BJ (cell line): Measurements from ENCODE around the gene RNF213. TPM values are rescaled to one million over a fixed set of nuclear protein-coding genes. Genes with fewer than 3 reads are reported as not detected.
A peak's percentile ranks its signal among the peaks of the same experiment; 100 is the strongest.
"Not testable (repeated sequence)": the region's sequence is repeated elsewhere in the genome, so short reads cannot be mapped to it uniquely, and the experiment has no call there.

Experiments used
- CTCF ChIA-PET: fragments of 350-600 bp; formaldehyde crosslinking; extraction: SDS; loops from one replicate; lab custom pipeline; 2021; ENCODE audit warnings: antibody characterized with exemption, inconsistent platforms; lab: Yijun Ruan, JAX
- POLR2A ChIA-PET: fragments of 300-600 bp; sonication (Branson Sonifier 250); formaldehyde crosslinking; extraction: SDS; loops from one replicate; lab custom pipeline; 2021; ENCODE audit warnings: antibody characterized with exemption; lab: Charles Lee
- DNase-seq: peaks from one replicate; pipeline ENCODE4 v3.0.0-alpha.2; 2011; ENCODE audit warnings: low read depth
- H3K27me3 ChIP-seq: 2 replicates; pipeline ENCODE4 v1.6.0; 2011; ENCODE audit warnings: low read length; ENCODE audit not compliant: control insufficient read depth, insufficient read depth
- H3K36me3 ChIP-seq: 2 replicates; pipeline ENCODE4 v1.5.1; 2011; ENCODE audit warnings: low read length; ENCODE audit not compliant: control insufficient read depth, insufficient read depth
- H3K4me3 ChIP-seq: 2 replicates; pipeline ENCODE4 v1.5.1; 2011; ENCODE audit warnings: low read depth, mild to moderate bottlenecking, control low read depth, low read length
- CTCF ChIP-seq: IDR thresholded peaks from 2 replicates; pipeline ENCODE4 v1.5.1; 2011; ENCODE audit warnings: low read depth, mild to moderate bottlenecking, control low read depth, inconsistent platforms, low read length, moderate library complexity; ENCODE audit not compliant: insufficient read depth
- polyA plus RNA-seq: library from polyadenylated mRNA; depleted of rRNA; stranded (reverse); fragments of >200 nt; gene quantifications from 2 replicates; pipeline ENCODE4 v1.2.3, GENCODE V29; 2011

RNF213 gene
- polyA plus RNA-seq, 1 experiment = 53.1 TPM

DNA sequence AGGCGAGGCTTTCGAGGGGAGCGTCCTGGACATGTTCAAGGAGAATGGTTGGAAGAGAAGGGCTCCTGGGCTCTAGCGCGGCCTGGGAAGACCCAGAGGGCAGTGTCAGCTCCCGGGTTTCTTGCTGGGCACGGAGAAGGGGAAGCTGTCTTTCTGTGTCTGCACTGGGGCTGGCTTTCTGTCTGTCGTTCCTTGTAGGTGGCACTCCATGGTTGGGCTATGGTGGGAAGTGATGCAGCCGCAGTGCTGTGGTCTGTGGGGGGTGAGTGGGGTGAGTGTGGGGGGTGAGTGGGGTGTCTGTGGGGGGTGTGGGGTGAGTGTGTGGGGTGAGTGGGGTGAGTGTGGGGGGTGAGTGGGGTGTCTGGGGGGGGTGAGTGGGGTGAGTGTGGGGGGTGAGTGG, 13.7 kb downstream of the RNF213 start:
- no peaks in the 10 kb centered on the region for H3K27me3 ChIP-seq
- no peak for TF ChIP-seq CTCF
- no peak for DNase-seq
- H3K4me3 ChIP-seq = no peak overlapping the region
- ChIA-PET CTCF (interaction anchor here (1.3 kb wide), 1 partner anchor 192 kb away, joined by 4 read pairs; no protein-coding TSS in a partner anchor), POLR2A (no interaction called here)
- peaks cover 16% of the 10 kb centered on the region for H3K36me3 ChIP-seq

DNA sequence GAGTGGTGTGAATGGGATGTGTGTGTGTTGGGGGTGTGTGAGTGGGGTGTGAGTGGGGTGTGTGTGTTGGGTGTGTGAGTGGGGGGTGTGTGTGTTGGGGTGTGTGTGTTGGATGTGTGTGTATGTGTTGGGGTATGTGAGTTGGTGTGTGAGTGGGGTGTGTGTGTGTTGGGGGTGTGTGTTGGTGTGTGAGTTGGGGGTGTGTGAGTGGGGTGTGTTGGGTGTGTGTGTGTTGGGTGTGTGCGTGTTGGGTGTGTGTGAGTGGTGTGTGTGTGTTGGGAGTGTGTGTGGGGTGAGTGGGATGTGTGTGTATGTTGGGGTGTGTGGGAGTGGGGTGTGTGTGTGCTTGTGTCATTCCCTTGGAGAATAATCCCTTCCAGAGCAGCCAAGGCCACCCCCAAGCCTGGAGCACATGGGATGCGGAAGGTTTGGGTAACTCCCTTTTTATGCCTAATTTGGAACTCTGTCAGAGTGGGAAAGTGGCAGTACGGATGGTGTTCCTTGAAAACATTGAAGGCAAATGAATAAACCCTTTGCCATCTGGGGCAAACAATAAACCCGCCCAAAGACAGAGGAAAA, 14.3 kb downstream of the RNF213 start:
- DNase-seq = no peak
- Histone ChIP-seq H3K36me3 (peaks cover 16% of the 10 kb centered on the region), H3K4me3 (no peak overlapping the region), H3K27me3 (no peaks in the 10 kb centered on the region)
- ChIA-PET CTCF (no interaction called here), POLR2A (no interaction called here)
- no peak for TF ChIP-seq CTCF

- H3K36me3 ChIP-seq = peaks cover 18% of the 10 kb centered on the region
- H3K4me3 ChIP-seq, H3K27me3 ChIP-seq, CTCF ChIA-PET, DNase-seq, POLR2A ChIA-PET: not testable (repeated sequence)
Observed at GRCh38 chr17:80275857-80276256, 15.2 kb downstream of the RNF213 start.

DNA sequence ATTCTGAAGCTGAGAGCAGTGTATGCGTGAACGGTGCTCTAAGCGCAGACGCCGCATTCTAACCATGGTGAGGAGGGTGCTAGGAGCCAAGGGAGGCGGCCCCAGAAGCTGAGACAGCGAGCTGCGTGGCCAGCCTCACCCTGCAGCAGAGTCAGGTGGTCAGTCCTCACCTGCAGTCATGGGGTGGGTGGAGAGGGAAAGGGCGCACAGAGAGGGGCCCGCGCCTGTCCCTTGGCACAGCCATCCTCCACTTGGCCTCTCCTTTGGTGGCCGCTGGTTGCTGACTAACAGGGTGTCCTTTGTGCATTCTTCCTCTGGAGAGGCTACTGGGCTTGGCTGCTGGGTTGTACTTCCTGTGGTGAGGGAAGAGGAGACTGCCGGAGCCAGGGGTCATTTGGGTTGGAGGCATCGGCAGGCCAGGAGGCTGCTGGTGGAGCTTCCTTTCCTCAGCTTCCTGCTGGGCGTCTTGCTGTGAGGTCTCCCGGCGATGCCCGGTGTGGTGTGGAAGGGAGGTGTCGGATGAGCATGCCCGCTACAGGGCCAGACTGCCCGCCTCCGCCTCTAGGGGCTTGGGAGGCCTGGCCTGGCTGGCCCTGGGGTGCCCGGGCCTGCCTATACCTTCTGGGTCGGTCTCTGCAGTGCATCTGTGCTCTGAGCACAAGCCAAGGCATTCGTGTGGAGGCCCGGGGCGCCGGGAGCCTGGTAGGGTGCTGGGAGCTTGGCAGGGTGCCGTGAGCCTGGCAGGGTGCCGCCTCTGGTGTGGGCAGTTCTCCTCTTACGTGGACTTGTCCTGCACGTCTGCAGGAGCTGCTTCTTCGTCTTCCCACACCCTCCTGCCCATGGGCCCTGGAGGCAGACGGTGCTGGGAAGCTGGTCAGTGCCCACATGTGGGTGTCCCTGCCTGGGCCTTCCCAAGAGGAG, 17.4 kb downstream of the RNF213 start:
- POLR2A ChIA-PET = no interaction called here
- CTCF ChIA-PET = interaction anchor here (2.5 kb wide), 1 partner anchor 177 kb away, joined by 11 read pairs; the partner anchor contains the start of gene GAA
- peaks cover 22% of the 10 kb centered on the region for H3K36me3 ChIP-seq
- H3K27me3 ChIP-seq = no peaks in the 10 kb centered on the region
- DNase-seq = no peak
- no peak for TF ChIP-seq CTCF
- H3K4me3 ChIP-seq = no peak overlapping the region

DNA sequence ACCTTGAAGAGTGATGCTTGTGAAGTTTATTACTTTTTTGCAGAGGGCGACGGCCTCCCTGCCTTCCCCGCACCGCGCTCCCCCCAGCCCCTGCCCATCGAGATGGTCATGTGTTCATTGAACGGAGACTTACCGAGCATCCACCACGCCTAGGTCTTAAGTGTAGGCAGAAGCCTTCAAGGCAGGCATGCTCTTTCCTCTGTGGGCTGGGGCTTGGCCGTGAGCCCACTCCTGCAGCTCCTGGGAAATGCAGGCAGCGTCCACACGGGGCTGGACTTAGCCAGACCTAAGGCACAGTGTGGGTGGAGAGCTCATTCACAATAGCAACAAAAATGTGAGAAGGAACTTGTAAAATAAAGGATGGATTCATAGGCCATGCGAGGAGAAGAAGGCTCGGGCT, 19.2 kb downstream of the RNF213 start:
- no peaks in the 10 kb centered on the region for H3K27me3 ChIP-seq
- CTCF ChIA-PET = interaction anchor here (1.0 to 2.5 kb wide), 3 partner anchors 69 to 179 kb away, joined by 4 to 11 read pairs (median 8); partner anchors contain the start of gene GAA
- no peak overlapping the region for H3K4me3 ChIP-seq
- TF ChIP-seq CTCF = peak; percentile 37
- DNase-seq = peak; percentile 79
- peaks cover 21% of the 10 kb centered on the region for H3K36me3 ChIP-seq
- POLR2A ChIA-PET = interaction anchor here (0.6 kb wide), 1 partner anchor 91 kb away, joined by 6 read pairs; no protein-coding TSS in a partner anchor
